ENCODE data around the gene HMG20B. TPM values are rescaled to one million over a fixed set of nuclear protein-coding genes. Genes with fewer than 3 reads are reported as not detected.
A peak's percentile ranks its signal among the peaks of the same experiment; 100 is the strongest.

The HMG20B gene
- total RNA-seq, 1 experiment from 2014 or later, result 186 TPM

- H3K9me2 ChIP-seq (ENCODE audit: insufficient read depth), result no peaks in the 10 kb centered on the region
- H3K4me2 ChIP-seq (ENCODE audit: low read length), result peak within 1 kb of the TSS; percentile 83
- RAD21 ChIA-PET (ENCODE audit: low non-redundant PET in 1 of 2, low total read pairs in 2 of 2, uncharacterized antibody in 2 of 2, unreplicated experiment in 2 of 2), result no interaction called here
- H3K4me1 ChIP-seq (ENCODE audit: control insufficient read depth in 1 of 2, insufficient read depth in 2 of 2, low read length in 2 of 2), result peaks cover 13 to 28% of the 10 kb centered on the region in 2 experiments
- peak within 1 kb of the TSS; percentile 79 for H3K27ac ChIP-seq (ENCODE audit: low read depth, low read length)
- H4K20me1 ChIP-seq (ENCODE audit: insufficient read depth), result no peaks in the 10 kb centered on the region
- CTCF ChIA-PET, result no interaction called here
- peak; percentile 86 for ATAC-seq
- no peaks in the 10 kb centered on the region for H3K27me3 ChIP-seq (ENCODE audit: insufficient read depth, low read length)
- H3K36me3 ChIP-seq (ENCODE audit: control insufficient read depth in 1 of 2, insufficient read depth in 2 of 2, low read length in 2 of 2), result peaks cover 0 to 4% of the 10 kb centered on the region in 2 experiments; a peak in 1 of 4 replicates
- H3K79me2 ChIP-seq (ENCODE audit: insufficient read depth, low read length), result no peaks in the 10 kb centered on the region
- DNase-seq (ENCODE audit: low read depth, low spot score), result peak; percentile 19
- H2AFZ ChIP-seq (ENCODE audit: low read depth, low read length, poor library complexity, severe bottlenecking), result no peak within 1 kb of the TSS
- peak within 1 kb of the TSS; percentile 64 to 67 for H3K4me3 ChIP-seq (replicated peaks in 1 of 2; ENCODE audit: low read depth in 1 of 2, low read length in 2 of 2)
- no peaks in the 10 kb centered on the region for H3K9me3 ChIP-seq (ENCODE audit: control insufficient read depth in 1 of 2, insufficient read depth in 1 of 2, low read depth in 1 of 2, low read length in 2 of 2)
- H3K9ac ChIP-seq (ENCODE audit: low read length), result peak within 1 kb of the TSS; percentile 67
- intact Hi-C loops (cut with micrococcal nuclease), result no loop called here
- TF ChIP-seq ZFX (IDR thresholded peaks at IDR 0.05), result peak; percentile 89; the same call in 1 of the 2 replicates
- no peak for TF ChIP-seq ELF1 (IDR thresholded peaks at IDR 0.05; ENCODE audit: borderline replicate concordance, low read depth)
- POLR2A ChIA-PET, result no interaction called here
- BruUV-seq (replicated peaks), result no TSS peak
These were observed 34.0 kb downstream of the HMG20B start, which contains the start of gene TBXA2R for GRCh38 chr19:3606690-3607289. Gene TBXA2R, minus strand, starts transcription at chr19:3606875. Its CDS starts 6,241 bp downstream, at chr19:3600634.

GRCh38 chr19:3607303-3608078 is 34.7 kb downstream of the HMG20B start:
- ChIA-PET CTCF (interaction anchor here (0.7 to 0.9 kb wide), 2 partner anchors 13 to 381 kb away, joined by 3 read pairs; no protein-coding TSS in a partner anchor), RAD21 (ENCODE audit: low non-redundant PET in 1 of 2, low total read pairs in 2 of 2, uncharacterized antibody in 2 of 2, unreplicated experiment in 2 of 2) (interaction anchor here in 1 of 2 experiments (0.6 to 1.2 kb wide), 2 partner anchors 16 to 31 kb away, joined by 3 to 5 read pairs; no protein-coding TSS in a partner anchor), POLR2A (interaction anchor here (1.4 kb wide), 1 partner anchor 20 kb away, joined by 4 read pairs; the partner anchor contains the start of gene CACTIN)
- Histone ChIP-seq H3K27me3 (ENCODE audit: insufficient read depth, low read length) (no peaks in the 10 kb centered on the region), H3K9ac (ENCODE audit: low read length) (peak overlapping the region; percentile 67), H3K4me3 (replicated peaks in 1 of 2; ENCODE audit: low read depth in 1 of 2, low read length in 2 of 2) (peak overlapping the region; percentile 64 to 67), H4K20me1 (ENCODE audit: insufficient read depth) (no peaks in the 10 kb centered on the region), H3K9me3 (ENCODE audit: control insufficient read depth in 1 of 2, insufficient read depth in 1 of 2, low read depth in 1 of 2, low read length in 2 of 2) (no peaks in the 10 kb centered on the region), H3K27ac (ENCODE audit: low read depth, low read length) (peak overlapping the region; percentile 79), H3K9me2 (ENCODE audit: insufficient read depth) (no peaks in the 10 kb centered on the region), H3K79me2 (ENCODE audit: insufficient read depth, low read length) (no peaks in the 10 kb centered on the region), H3K4me1 (ENCODE audit: control insufficient read depth in 1 of 2, insufficient read depth in 2 of 2, low read length in 2 of 2) (peaks cover 13 to 28% of the 10 kb centered on the region in 2 experiments), H2AFZ (ENCODE audit: low read depth, low read length, poor library complexity, severe bottlenecking) (no peak overlapping the region), H3K4me2 (ENCODE audit: low read length) (peak overlapping the region; percentile 83), H3K36me3 (ENCODE audit: control insufficient read depth in 1 of 2, insufficient read depth in 2 of 2, low read length in 2 of 2) (peaks cover 0 to 7% of the 10 kb centered on the region in 2 experiments; a peak in 1 of 4 replicates)
- DNase-seq (ENCODE audit: low read depth, low spot score) (no peak), ATAC-seq (peak; percentile 13)
- intact Hi-C loops (cut with micrococcal nuclease), result no loop called here
- TF ChIP-seq SP1 (IDR thresholded peaks at IDR 0.05; ENCODE audit: low read depth) (no peak), ZFX (IDR thresholded peaks at IDR 0.05) (peak; percentile 26; the same call in 1 of the 2 replicates), SIN3A (IDR thresholded peaks at IDR 0.05; ENCODE audit: low read depth) (no peak)
- no TSS peak for BruUV-seq (replicated peaks)

All from HCT116 (cell line).